HG03565 (cell line): Measurements from ENCODE around the gene FAM185A.
"Not testable (repeated sequence)": the region's sequence is repeated elsewhere in the genome, so short reads cannot be mapped to it uniquely, and the experiment has no call there.

Experiments
- ATAC-seq: cut with Tn5 transposase; IDR thresholded peaks from one replicate; pipeline ENCODE4 v1.9.1; 2021; ENCODE audit warnings: mild to moderate bottlenecking, moderate library complexity; ENCODE audit not compliant: unreplicated experiment

FAM185A gene

GRCh38 chr7:102748605-102749444 is at the start of gene FAM185A:
Gene FAM185A (plus strand): TSS chr7:102748999. CDS start chr7:102749208, 209 bp downstream.
- peak; percentile 97 for ATAC-seq

- ATAC-seq = peak; percentile 53
Measured at GRCh38 chr7:102713011-102713690, 35.6 kb upstream of the FAM185A start.

GRCh38 chr7:102713691-102714080 is 35.1 kb upstream of the FAM185A start:
- ATAC-seq = peak; percentile 61

DNA sequence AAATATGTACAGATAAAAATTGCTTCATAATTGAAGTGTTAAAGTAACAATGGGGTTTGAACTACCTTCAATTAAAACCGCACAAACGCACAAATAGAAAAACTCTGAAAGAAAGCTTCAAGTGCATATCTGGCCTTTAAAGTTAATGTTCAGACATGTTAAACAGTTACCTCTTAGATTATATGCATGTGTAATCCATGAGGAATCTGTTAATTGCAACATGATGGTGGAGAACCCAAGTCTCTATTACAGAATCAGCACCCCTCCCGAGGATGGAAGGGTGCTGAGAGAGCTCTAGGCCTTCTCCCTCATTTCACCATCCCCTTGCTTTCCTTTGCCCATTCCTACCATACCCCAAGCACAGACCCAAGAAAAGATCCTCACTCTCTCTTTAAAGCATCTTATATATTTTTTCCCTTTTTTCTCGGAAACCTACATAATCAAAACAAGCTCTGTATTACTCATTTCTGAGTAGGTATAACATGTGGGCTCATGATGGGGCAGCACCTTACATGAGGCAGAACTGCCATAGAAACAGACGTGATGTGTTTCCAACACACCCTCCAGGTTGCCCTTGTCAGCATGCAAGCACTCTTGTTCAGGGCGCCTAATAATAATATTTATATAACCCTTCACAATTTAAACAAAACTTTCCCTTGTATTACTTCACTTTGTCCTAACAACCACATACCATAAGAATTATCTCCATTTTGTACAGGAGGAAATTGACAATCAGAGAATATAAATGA is 33.9 kb upstream of the FAM185A start:
- not testable (repeated sequence) for ATAC-seq

DNA sequence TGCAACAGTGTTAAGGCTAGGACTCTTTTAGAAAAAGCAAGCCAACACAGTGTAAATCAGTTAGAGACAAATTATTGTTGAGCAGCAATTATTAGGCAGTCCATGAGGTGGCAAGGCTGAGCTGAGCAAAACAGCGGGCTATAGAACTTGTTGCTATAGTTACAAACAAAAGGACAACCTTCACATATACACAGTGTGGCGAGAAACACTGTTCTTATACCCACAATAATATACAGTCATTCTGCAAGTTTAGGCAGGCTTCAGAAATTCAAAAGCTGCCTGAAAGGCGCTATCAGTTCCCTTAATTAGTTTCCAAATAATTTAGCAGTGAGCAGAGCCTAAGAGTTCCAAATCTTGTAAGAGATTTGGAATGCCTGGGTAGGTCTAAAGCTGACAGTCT is 33.1 kb upstream of the FAM185A start:
- peak; percentile 53 for ATAC-seq

DNA sequence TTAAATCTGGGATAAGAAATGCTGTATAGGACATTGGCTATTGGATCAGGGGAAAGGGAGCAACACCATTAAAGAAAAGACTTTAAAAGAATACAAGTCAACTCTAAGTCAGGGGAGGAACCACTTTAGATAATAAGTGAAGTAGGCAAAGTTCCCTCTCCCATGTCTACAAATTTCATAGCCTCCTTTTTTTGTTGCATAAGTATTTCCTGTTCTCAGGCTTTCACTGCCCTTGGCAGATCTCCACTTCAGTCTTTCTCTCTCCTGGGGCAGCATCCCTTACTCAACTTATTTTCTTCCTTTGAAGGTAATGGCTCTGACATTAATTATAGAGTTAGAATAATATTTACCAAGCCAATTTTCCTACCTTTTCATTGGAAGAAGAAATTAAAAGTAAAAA is 30.3 kb upstream of the FAM185A start:
- not testable (repeated sequence) for ATAC-seq

DNA sequence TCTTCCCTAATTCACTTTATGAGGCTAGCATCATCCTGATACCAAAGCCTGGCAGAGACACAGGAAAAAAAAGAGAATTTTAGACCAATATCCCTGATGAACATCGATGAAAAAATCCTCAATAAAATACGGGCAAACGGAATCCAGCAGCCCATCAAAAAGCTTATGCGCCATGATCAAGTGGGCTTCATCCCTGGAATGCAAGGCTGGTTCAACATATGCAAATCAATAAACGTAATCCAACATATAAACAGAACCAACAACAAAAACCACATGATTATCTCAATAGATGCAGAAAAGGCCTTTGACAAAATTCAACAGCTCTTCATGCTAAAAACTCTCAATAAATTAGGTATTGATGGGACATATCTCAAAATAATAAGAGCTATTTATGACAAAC is 22.6 kb upstream of the FAM185A start:
- not testable (repeated sequence) for ATAC-seq

DNA sequence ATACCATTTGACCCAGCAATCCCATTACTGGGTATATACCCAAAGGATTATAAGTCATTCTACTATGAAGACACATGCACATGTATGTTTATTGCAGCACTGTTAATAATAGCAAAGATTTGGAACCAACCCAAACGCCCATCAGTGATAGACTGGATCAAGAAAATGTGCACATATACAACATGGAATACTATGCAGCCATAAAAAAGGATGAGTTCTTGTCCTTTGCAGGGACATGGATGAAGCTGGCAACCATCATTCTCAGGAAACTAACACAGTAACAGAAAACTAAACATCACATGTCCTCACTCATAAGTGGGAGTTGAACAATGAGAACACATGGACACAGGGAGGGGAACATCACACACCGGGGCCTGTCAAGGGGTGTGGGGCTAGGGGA is 19.1 kb upstream of the FAM185A start:
- ATAC-seq = not testable (repeated sequence)

DNA sequence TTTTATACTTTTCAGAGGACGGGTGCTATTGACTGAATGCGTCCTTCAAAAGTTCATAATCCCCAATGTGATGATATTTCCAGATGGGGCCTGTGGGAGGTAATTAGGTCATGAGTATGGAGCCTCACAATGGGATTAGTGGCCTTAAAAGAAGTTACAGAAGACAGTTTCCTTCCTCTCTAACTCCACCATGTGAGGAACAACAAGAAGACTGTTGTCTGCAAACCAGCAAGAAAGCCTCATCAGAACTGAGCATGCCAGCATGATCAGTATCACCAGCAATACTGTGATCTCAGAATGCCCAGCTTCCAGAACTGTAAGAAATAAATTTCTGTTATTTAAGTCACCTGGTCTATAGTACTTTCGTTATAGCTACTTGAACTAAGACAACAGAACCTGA is 18.4 kb upstream of the FAM185A start:
- ATAC-seq = not testable (repeated sequence)

DNA sequence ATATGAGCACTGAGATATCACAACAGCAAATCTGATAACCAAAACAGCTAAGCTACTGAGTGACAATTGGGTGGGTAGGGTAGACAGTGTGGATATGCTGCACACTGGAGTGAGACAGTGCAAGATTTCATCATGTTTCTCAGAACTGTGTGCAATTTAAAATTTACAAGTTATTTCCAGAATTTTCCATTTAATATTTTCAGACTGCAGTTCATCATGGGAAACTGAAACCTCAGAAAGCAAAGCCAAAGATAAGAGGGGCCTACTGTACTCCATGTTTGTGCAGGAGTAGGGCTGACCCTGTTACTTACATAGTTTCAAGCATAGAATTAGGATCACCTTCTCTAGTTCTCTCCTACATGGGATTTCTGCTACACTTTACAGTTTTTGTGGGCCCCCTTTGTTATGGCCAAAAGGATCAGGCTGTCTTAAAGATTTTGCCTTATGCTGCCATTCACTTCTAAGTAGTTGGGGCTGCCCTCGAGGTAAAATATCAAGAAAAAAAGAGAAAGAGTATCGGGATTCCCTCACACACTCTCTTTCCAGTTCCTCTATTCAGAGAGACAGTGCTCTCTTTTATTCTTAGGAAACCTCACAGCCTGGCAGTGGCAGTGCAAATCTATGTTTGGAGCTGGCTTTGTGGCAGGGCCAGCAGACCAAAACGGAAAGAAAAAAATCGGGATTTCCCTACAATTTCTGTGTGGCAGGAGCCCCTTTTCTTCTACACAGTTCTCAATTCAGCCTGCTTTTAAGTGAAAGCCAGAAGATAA is 6.6 kb upstream of the FAM185A start:
- not testable (repeated sequence) for ATAC-seq

- not testable (repeated sequence) for ATAC-seq
Measured at GRCh38 chr7:102743861-102744260, 4.9 kb upstream of the FAM185A start.

- ATAC-seq = not testable (repeated sequence)
Measured at GRCh38 chr7:102745494-102746288, 3.1 kb upstream of the FAM185A start.

DNA sequence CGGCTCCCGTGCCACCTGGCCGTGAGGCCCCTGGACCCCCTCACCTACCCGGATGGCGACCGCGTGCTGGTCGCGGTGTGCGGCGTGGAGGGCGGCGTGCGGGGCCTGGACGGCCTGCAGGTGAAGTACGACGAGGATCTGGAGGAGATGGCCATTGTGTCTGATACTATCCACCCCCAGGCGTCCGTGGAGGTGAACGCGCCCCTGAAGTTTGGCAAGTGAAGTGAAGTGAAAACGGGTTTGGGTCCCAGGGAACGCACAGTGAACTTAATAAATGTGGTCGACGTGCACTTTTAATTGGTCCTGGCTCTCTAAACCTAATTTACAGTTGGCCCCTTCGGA is 617 bp downstream of the FAM185A start:
- ATAC-seq = not testable (repeated sequence)

DNA sequence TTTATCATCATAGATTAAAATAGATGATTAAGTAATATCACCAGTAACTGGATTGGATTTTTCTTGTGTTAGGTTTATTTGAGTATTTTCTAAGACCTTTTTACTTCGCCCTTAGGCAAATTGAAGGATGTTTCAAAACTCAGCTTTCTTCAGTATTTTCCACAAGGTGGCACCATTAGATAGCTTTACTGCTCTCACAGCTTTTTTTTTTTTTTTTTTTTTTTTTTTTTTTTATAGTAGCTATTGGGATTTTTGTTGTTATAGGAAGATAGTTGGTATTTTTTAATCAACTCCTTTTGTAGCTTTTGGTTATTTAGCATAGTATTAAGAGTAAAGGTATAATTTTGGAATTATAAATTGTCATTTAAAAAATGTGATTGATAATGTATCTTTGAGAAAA is 9.4 kb downstream of the FAM185A start:
- ATAC-seq = not testable (repeated sequence)

DNA sequence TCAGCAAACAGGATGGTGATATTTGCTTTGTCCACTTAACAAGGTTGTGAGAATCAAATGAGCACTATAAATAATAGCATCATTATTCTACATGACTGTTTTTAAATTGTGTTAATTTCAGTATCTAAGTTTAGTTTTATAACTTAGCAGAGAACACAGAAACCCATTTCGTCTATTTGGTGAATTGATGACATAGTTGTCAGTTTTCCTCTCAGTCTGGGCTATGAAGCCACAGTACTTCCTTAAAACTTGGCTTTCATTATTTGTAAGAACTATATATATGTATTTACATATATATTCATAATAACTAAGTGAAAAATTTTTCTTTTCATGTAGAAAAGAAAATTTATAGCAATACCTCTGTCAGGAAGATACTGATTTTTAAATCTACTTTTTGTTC is 11.1 kb downstream of the FAM185A start:
- not testable (repeated sequence) for ATAC-seq

- ATAC-seq = not testable (repeated sequence)
Measured at GRCh38 chr7:102761234-102761633, 12.4 kb downstream of the FAM185A start.

DNA sequence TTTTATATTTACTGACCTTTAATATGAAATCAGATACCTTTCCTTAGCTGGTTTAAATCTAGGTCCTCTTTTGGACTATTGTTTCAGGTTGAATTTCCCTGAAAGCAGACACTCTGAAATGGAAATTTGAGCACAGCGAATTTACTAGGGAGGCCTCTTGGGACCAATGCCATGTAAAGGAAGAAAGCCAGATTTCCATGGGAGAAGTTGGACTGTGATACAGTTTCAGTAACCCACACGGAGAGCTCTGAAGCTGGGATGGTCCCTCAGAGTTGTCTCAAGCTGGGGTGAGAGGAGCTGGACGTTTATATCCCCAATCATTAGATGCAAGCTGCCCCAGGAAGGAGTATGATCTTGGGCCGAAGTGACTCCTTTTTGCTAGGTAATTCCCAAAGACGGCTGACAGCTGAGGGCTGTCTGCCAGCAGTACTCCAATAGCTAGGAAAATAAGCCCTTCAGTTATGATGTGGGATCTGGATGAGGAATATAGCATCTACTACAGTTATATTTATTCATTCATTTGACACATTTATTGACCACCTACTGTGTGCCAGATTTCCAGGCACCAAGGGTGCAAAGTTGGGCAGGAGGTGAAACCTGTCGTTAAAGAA is 14.6 kb downstream of the FAM185A start:
- ATAC-seq = not testable (repeated sequence)

DNA sequence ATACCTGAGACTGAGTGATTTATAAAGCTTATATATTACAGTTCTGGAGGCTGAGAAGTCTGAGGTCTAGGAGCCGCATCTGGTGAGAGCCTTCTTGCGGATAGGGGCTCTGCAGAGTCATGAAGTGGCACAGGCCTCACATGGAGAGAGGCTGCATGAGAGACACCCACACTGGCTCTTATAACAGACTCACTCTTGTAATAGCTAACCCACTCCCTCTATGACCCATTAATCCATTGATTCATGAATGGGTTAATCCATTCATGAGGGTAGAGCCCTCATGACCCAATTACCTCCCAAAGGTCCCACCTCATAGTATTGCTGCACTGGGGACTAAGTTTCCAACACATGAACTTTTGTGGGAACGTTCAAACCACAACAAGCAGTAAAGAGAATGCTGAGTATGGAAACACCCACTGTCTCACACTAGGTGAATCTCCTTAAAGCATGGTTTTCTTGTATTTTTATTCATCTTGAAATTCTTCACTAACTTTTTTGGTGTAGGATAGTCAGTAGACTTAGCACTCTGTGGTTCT is 20.9 kb downstream of the FAM185A start:
- ATAC-seq = not testable (repeated sequence)

DNA sequence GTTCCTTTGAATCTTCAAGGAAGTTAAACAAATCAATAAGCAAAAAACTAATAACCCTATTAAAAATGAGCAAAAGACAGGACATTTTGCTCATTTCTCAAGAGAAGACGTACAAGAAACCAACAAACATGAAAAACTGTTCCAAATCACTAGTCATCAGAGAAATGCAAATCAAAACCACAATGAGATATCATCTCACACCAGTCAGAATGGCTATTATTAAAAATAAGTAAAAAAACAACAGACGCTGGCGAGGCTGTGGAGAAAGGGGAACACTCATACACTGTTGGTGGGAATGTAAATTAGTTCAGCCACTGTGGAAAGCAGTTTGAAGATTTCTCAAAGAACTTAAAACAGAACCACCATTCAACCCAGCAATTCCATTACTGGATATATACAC is 21.7 kb downstream of the FAM185A start:
- not testable (repeated sequence) for ATAC-seq
